A673 (cell line): ENCODE measurements around the gene TNFRSF18. TPM values are rescaled to one million over a fixed set of nuclear protein-coding genes. Genes with fewer than 3 reads are reported as not detected.

ENCODE experiments used
- BruUV-seq: library from RNA; stranded (reverse); fragments of 400-500 nt; replicated peaks from 2 replicates; lab custom pipeline; 2021; lab: Mats Ljungman, UMichigan
- CTCF ChIA-PET: fragments of 300-600 bp; sonication (Branson Sonifier 250); formaldehyde crosslinking; loops from one replicate; lab custom pipeline; 2022; ENCODE audit warnings: antibody characterized with exemption; lab: Charles Lee
- POLR2A ChIA-PET: fragments of 300-600 bp; sonication (Branson Sonifier 250); formaldehyde crosslinking; loops from one replicate; lab custom pipeline; 2022; ENCODE audit warnings: antibody characterized with exemption; ENCODE audit not compliant: low non-redundant PET; lab: Charles Lee
- DNase-seq: peaks from one replicate; pipeline ENCODE4 v3.0.0-alpha.2; 2015; ENCODE audit warnings: low spot score
- H3K27ac ChIP-seq: fragments of 200-600 bp; sonication (generic); 2 replicates; pipeline ENCODE4 v1.5.1; 2016; ENCODE audit warnings: mixed run types, low read depth, mild to moderate bottlenecking, mixed read lengths, antibody characterized with exemption, low read length; ENCODE audit not compliant: poor library complexity, severe bottlenecking
- H3K27me3 ChIP-seq: fragments of 200-600 bp; sonication (generic); replicated peaks from 2 replicates; pipeline ENCODE4 v1.6.1; 2017; ENCODE audit warnings: mixed run types, low read depth, mild to moderate bottlenecking, mixed read lengths, antibody characterized with exemption, low read length; ENCODE audit not compliant: insufficient read depth, poor library complexity
- H3K36me3 ChIP-seq: fragments of 200-600 bp; sonication (generic); 2 replicates; pipeline ENCODE4 v1.6.1; 2016; ENCODE audit warnings: mixed run types, mild to moderate bottlenecking, mixed read lengths, antibody characterized with exemption, low read length; ENCODE audit not compliant: insufficient read depth, poor library complexity, severe bottlenecking
- H3K4me1 ChIP-seq: fragments of 200-600 bp; sonication (generic); 2 replicates; pipeline ENCODE4 v1.6.1; 2017; ENCODE audit warnings: mixed run types, mild to moderate bottlenecking, mixed read lengths, antibody characterized with exemption, low read length; ENCODE audit not compliant: insufficient read depth, poor library complexity, severe bottlenecking
- H3K4me3 ChIP-seq: fragments of 200-600 bp; sonication (generic); 2 replicates; pipeline ENCODE4 v1.5.1; 2016; ENCODE audit warnings: low read depth, mixed run types, mild to moderate bottlenecking, mixed read lengths, low read length; ENCODE audit not compliant: poor library complexity, severe bottlenecking
- H3K9me3 ChIP-seq: fragments of 200-600 bp; sonication (generic); 2 replicates; pipeline ENCODE4 v1.6.1; 2016; ENCODE audit warnings: mixed run types, low read depth, mild to moderate bottlenecking, mixed read lengths, antibody characterized with exemption, low read length; ENCODE audit not compliant: poor library complexity, severe bottlenecking
- EZH2 ChIP-seq: fragments of 200-600 bp; sonication (generic); IDR thresholded peaks from 2 replicates; pipeline ENCODE4 v1.6.1; 2017; ENCODE audit warnings: borderline replicate concordance, low read depth, mild to moderate bottlenecking, mixed read lengths, antibody characterized with exemption, low read length; ENCODE audit not compliant: poor library complexity, severe bottlenecking
- intact Hi-C: fragments of 100-400 bp; cut with micrococcal nuclease; formaldehyde crosslinking; loops from one replicate; pipeline ENCODE4 v1.10.0; 2022; ENCODE audit not compliant: unreplicated experiment
- total RNA-seq: library from RNA; stranded (reverse); gene quantifications from 2 replicates; pipeline ENCODE4 v1.2.3, GENCODE V29; 2021
- TF ChIP-seq, protein P1 (sequence below): fragments of 300-800, 200-600 bp; sonication (generic); conservative IDR thresholded peaks from 2 replicates; pipeline ENCODE4 v1.5.1; 2017; ENCODE audit warnings: low read depth, mild to moderate bottlenecking, antibody characterized with exemption, low read length, moderate library complexity, mixed read lengths

TNFRSF18 gene
- total RNA-seq, 1 experiment from 2014 or later, result 0.77 TPM

- POLR2A ChIA-PET, result no interaction called here
Measured at GRCh38 chr1:1244192-1244811, 37.9 kb upstream of the TNFRSF18 start.

DNA sequence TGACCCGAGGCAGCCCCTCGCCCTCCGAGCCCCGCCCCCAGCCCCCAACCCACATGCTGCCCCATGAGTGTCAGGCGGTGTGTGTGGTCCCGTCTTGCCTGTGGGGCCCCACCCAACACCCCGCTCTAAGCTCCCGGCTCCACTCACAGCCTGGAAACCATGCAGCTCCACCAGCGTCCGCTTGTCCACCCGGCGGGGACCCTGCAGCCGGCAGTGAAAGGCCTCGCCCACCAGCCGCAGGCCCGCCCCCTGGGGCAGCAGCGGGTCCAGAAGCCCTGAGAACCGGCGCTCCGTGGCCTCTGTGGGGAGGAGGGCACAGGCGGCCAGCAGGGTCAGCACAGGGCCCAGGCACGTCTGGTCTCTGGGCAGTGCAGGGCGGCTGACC is 37.4 kb upstream of the TNFRSF18 start:
- Histone ChIP-seq H3K36me3 (no peaks in the 10 kb centered on the region), H3K27me3 (no peaks in the 10 kb centered on the region), H3K9me3 (no peaks in the 10 kb centered on the region), H3K27ac (no peak overlapping the region), H3K4me1 (no peaks in the 10 kb centered on the region), H3K4me3 (no peak overlapping the region)
- no TSS peak for BruUV-seq
- intact Hi-C loops, result no loop called here
- ChIA-PET POLR2A (no interaction called here), CTCF (no interaction called here)
- TF ChIP-seq, protein P1, sequence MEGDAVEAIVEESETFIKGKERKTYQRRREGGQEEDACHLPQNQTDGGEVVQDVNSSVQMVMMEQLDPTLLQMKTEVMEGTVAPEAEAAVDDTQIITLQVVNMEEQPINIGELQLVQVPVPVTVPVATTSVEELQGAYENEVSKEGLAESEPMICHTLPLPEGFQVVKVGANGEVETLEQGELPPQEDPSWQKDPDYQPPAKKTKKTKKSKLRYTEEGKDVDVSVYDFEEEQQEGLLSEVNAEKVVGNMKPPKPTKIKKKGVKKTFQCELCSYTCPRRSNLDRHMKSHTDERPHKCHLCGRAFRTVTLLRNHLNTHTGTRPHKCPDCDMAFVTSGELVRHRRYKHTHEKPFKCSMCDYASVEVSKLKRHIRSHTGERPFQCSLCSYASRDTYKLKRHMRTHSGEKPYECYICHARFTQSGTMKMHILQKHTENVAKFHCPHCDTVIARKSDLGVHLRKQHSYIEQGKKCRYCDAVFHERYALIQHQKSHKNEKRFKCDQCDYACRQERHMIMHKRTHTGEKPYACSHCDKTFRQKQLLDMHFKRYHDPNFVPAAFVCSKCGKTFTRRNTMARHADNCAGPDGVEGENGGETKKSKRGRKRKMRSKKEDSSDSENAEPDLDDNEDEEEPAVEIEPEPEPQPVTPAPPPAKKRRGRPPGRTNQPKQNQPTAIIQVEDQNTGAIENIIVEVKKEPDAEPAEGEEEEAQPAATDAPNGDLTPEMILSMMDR, result no peak
- no peak for TF ChIP-seq EZH2
- DNase-seq, result no peak

More at GRCh38 chr1:1244192-1244811, 37.9 kb upstream of the TNFRSF18 start:
- TF ChIP-seq, protein P1, result no peak
- TF ChIP-seq EZH2, result no peak
- Histone ChIP-seq H3K9me3 (no peaks in the 10 kb centered on the region), H3K36me3 (no peaks in the 10 kb centered on the region), H3K27ac (no peak overlapping the region), H3K4me3 (no peak overlapping the region), H3K4me1 (no peaks in the 10 kb centered on the region), H3K27me3 (no peaks in the 10 kb centered on the region)
- no TSS peak for BruUV-seq
- DNase-seq, result no peak
- CTCF ChIA-PET, result no interaction called here
- intact Hi-C loops, result no loop called here

DNA sequence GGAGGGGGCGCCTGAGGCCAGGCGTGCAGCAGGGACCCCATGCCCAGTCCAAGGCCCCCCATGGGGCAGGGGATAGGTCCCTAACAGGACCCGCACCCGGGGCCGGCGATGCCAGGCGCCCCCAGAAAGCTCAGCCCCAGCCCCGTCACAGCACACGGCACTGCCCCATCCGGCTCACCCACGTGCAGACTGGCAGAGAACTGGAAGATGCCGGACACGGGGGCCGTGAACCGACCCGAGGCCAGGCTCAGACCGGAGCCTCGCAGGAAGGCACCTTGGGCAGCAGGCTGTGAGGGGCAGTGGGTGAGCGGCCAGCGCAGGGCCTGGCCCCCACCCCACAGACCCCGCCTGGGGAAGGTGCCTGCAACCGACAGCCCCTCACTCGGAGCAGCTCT is 36.9 kb upstream of the TNFRSF18 start:
- DNase-seq, result no peak
- ChIA-PET POLR2A (no interaction called here), CTCF (no interaction called here)
- Histone ChIP-seq H3K36me3 (no peaks in the 10 kb centered on the region), H3K27ac (no peak overlapping the region), H3K9me3 (no peaks in the 10 kb centered on the region), H3K4me1 (no peaks in the 10 kb centered on the region), H3K27me3 (no peaks in the 10 kb centered on the region), H3K4me3 (no peak overlapping the region)
- no TSS peak for BruUV-seq
- intact Hi-C loops, result no loop called here
- no peak for TF ChIP-seq EZH2
- TF ChIP-seq, protein P1, result no peak
